HCEC 1CT (cell line): ENCODE results near the gene TRUB1.
"Not testable (repeated sequence)": the region's sequence is repeated elsewhere in the genome, so short reads cannot be mapped to it uniquely, and the experiment has no call there.

Experiments
- DNase-seq: peaks from one replicate; pipeline ENCODE4 v3.0.0-alpha.2; 2017

The TRUB1 gene

DNA sequence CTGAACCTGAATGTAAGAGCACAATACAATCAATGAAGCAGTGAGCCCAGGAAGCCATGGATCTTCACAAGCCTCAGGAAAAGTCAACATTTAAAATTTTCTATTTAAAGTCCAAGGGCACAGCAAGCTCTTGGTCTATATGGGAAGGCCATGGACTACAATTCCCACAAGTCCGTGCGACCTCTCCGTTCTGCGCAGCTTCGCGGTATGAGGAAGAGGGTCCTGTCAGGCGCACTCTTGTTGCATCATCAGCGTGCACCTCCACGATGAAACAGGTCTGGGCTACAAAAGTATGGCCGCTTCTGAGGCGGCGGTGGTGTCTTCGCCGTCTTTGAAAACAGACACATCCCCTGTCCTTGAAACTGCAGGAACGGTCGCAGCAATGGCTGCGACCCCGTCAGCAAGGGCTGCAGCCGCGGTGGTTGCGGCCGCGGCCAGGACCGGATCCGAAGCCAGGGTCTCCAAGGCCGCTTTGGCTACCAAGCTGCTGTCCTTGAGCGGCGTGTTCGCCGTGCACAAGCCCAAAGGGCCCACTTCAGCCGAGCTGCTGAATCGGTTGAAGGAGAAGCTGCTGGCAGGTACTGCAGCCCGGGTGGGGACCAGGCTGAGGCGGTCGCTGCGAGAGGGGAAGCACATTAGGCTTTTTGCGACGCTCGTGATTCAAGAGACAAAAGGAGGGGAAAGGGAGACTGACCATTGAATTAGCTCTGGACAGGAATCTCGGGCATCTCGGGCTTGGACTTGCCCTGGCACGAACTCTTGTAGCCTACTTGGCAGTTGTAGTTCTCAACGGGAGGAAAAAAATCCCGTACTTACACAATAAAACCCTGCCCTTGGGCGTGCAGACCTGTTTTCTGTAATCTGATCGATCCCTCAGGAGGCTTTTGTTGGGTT lies at the start of gene TRUB1:
TSS of gene TRUB1 (plus strand) at position 234 of the 894 bp plus-strand sequence. CDS start at position 293, 59 bp downstream.
- DNase-seq, result peak; percentile 95

- no peak for DNase-seq
Observed at GRCh38 chr10:114893251-114893650, 44.7 kb upstream of the TRUB1 start.

- DNase-seq, result no peak
Observed at GRCh38 chr10:114894911-114895310, 43.1 kb upstream of the TRUB1 start.

DNA sequence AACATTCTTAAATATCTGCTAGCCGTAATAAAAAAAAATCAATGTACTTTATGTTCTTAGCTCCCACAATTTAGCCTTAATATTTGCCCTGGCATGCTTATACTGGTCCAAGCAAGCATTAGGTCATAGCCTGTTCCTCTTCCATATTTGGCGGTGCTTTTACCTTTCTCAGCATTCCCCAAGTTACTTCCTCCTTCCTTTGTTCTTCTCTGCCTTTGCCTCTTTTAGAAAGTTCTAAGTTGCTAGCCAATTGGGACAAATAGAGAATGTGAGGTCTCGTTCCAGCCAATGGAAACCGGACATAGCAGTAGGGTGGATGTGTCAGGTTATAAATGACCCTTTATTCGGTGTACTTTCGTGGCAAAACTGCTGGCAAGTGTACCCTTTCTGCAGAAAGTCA lies 41.0 kb upstream of the TRUB1 start:
- DNase-seq, result not testable (repeated sequence)

DNA sequence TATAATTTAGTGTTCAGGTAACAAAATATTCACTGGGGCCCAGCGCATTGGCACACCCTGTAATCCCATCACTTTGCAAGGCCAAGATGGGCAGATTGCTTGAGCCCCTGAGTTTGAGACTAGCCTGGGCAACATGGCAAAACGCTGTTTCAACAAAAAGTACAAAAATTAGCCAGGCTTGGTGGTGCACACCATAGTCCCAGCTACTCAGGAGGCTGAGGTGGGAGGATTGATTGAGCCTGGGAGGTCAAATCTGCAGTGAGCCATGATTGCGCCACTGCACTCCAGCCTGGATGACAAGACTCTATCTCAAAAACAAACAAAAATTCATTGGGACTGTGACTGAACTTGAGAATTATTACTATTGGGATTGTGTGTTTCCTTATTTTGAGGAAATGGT lies 40.4 kb upstream of the TRUB1 start:
- DNase-seq, result no peak

DNA sequence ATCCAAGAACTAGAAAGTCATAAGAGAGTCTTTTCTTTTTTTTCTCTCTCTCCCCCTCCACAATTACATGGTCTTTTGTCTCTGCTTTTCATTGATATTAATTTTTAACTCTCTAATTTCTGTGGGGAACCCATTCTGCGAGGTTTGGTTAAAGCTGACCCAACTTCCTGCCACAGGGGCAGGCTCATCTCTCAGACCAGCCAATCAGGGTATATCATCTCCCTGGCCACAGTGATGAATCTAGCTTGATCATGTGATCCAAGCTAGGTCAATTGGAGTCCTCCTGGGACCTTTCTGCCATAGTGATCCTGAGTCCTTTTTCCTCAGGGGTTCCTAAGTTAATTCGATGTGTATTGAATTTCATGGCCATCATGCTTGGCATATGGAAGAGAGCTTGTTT lies 38.0 kb upstream of the TRUB1 start:
- no peak for DNase-seq

GRCh38 chr10:114900658-114901057 lies 37.3 kb upstream of the TRUB1 start:
- DNase-seq, result no peak

- no peak for DNase-seq
Observed at GRCh38 chr10:114902151-114902550, 35.8 kb upstream of the TRUB1 start.

DNA sequence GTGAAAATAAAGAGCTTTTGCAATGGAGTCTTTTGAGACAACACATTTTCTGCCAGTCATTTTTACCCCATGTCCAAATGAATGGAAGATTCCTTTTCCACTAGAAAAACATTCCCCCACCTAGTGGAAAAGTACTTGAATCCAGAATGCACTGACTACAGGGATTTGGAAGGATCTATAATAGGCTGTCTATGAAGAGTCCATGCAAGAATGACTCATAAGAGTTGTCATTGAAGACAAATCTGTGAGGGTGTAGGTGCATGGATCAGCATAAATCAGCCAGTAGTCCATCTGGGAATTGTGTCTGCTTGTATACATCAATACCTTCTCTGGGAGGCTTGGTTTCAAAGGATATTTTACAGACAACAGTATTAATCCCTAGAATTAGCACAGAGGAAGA lies 32.5 kb upstream of the TRUB1 start:
- DNase-seq, result peak; percentile 52

- no peak for DNase-seq
Observed at GRCh38 chr10:114906981-114907380, 31.0 kb upstream of the TRUB1 start.

DNA sequence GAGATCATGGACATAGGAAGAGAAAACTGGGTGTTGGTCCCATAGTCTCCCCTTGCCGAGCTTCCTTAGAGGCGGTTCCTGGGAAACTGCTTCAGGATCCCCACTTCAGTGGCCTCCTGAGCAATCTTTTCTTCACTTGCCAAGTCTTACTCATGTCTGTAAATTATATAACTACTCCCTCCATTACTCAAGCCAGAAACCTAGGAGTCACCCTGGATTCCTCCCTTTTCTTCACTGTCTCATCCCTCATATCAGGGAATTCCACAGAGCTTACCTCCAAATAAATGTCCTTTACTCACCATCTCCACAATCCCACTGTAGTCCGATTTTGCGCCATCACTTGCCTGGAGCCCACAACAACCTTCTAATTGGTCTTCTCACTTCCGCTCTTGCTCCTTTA lies 29.1 kb upstream of the TRUB1 start:
- no peak for DNase-seq

GRCh38 chr10:114911052-114911711 lies 26.8 kb upstream of the TRUB1 start:
- DNase-seq, result no peak

- no peak for DNase-seq
Observed at GRCh38 chr10:114911801-114912469, 26.1 kb upstream of the TRUB1 start.

DNA sequence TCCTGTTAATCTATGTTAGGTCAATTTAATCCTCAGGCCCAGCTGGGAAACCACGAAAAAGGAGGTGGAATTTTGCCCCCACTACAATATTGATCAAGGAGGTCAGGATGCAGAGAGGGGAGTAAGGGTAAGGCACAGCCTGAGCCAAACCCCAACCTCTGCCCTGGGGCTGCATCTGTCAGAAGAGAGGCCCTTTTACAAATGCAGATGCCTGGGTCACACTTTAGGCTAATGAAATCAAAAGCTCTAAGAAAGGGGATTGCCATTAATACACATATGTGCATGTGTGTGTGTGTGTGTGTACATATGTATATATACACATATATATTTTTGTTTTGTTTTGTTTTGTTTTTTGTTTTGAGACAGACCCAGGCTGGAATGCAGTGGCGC lies 25.5 kb upstream of the TRUB1 start:
- no peak for DNase-seq

- no peak for DNase-seq
Observed at GRCh38 chr10:114914560-114914959, 23.4 kb upstream of the TRUB1 start.

DNA sequence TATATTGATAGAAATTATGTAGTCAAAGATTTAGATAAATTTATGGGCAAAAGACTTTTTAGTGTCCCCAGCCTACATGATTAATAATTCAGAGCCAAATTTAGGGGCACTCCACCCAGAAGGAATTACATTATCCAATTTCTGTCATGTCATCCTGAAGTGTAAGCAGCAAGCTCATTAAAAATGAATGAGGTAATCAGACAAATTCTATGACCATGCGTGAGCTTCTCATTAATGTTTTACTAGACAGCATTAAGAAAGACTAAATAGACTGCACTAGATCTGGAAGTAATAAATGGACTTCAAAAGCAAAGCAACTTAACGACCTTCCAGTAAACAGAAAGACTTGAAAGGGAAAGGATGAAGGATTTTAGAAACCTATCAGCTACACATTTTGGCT lies 22.7 kb upstream of the TRUB1 start:
- no peak for DNase-seq

DNA sequence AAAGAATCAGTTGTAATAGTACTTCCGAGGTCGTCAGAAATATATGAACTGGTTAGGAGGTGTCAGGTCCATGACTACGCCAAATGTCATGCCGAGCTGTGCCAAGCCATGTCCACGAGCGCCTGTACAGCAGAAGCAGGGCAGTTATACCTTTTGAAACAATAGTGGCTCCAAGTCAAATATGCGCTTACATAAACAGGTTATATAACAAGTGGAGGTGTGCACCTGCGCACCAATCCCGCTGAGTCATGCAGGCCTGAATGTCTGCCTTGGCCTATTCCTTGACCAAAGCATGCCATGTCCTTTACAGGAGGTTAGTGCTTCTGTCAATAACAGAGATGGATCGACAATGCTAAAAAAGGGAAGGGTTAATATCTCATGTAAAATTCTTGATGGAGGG lies 21.3 kb upstream of the TRUB1 start:
- no peak for DNase-seq

GRCh38 chr10:114917459-114917858 lies 20.5 kb upstream of the TRUB1 start:
- DNase-seq, result no peak

- no peak for DNase-seq
Observed at GRCh38 chr10:114917927-114918672, 19.9 kb upstream of the TRUB1 start.

- no peak for DNase-seq
Observed at GRCh38 chr10:114920459-114920858, 17.5 kb upstream of the TRUB1 start.

GRCh38 chr10:114922003-114922402 lies 16.0 kb upstream of the TRUB1 start:
- DNase-seq, result no peak

- no peak for DNase-seq
Observed at GRCh38 chr10:114923551-114923950, 14.4 kb upstream of the TRUB1 start.
